ENCODE data around the gene KANSL1L.

The KANSL1L gene

DNA sequence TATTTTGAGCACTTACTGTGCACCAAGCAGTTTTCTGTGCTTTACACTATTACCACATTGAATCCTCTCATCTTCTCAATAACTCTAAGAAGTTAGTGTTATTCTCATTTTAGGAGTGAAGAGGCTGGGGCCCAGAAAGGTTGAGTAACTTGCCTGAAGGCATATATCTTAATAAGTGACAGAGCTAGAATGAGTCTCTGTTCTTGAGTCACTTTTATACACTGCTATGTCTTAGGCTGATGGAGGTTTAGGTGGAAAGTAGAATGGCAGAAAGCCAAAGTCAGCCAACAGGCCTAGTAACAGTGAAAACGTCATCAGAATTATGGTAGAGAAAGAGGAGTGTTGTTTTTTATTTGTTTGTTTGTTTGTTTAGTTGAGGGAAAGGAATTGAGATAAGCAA lies 196.6 kb downstream of the KANSL1L start:
- no peaks in the 10 kb centered on the region for H3K36me3 ChIP-seq (replicated peaks; ENCODE audit: low read depth, low read length)
- H3K9me3 ChIP-seq (ENCODE audit: insufficient read depth, low read length) = no peaks in the 10 kb centered on the region
- no peak overlapping the region for H3K9ac ChIP-seq (ENCODE audit: low read length)
- no peak for TF ChIP-seq EZH2phosphoT487 (IDR thresholded peaks at IDR 0.05; ENCODE audit: low read depth)
- TF ChIP-seq CTCF (IDR thresholded peaks at IDR 0.05; ENCODE audit: low read depth, low read length) = no peak
- H4K20me1 ChIP-seq (ENCODE audit: insufficient read depth, low read length) = no peaks in the 10 kb centered on the region
- no peak overlapping the region for H3K4me3 ChIP-seq (ENCODE audit: low read length)
- H3K27me3 ChIP-seq (ENCODE audit: low read depth, low read length) = 0 out of 2 replicates have a peak, but pooled peaks cover 3% of the 10 kb centered on the region
- H3K79me2 ChIP-seq (ENCODE audit: low read length) = no peaks in the 10 kb centered on the region
- H2AFZ ChIP-seq (ENCODE audit: low read depth, low read length) = no peak overlapping the region
- H3K27ac ChIP-seq (ENCODE audit: low read length) = no peak overlapping the region
- peaks cover 10% of the 10 kb centered on the region; the same call in 1 of the 2 replicates for H3K4me1 ChIP-seq (ENCODE audit: low read length)
- no peak overlapping the region for H3K4me2 ChIP-seq (ENCODE audit: low read length)

GRCh38 chr2:209973328-209973727 lies 197.9 kb downstream of the KANSL1L start:
- no peak overlapping the region for H3K4me3 ChIP-seq (ENCODE audit: low read length)
- TF ChIP-seq CTCF (IDR thresholded peaks at IDR 0.05; ENCODE audit: low read depth, low read length) (no peak), EZH2phosphoT487 (IDR thresholded peaks at IDR 0.05; ENCODE audit: low read depth) (no peak)
- H3K9ac ChIP-seq (ENCODE audit: low read length) = no peak overlapping the region
- H3K9me3 ChIP-seq (ENCODE audit: insufficient read depth, low read length) = no peaks in the 10 kb centered on the region
- no peak overlapping the region for H2AFZ ChIP-seq (ENCODE audit: low read depth, low read length)
- 0 out of 2 replicates have a peak, but pooled peaks cover 3% of the 10 kb centered on the region for H3K27me3 ChIP-seq (ENCODE audit: low read depth, low read length)
- no peak overlapping the region for H3K4me2 ChIP-seq (ENCODE audit: low read length)
- peaks cover 10% of the 10 kb centered on the region; the same call in 1 of the 2 replicates for H3K4me1 ChIP-seq (ENCODE audit: low read length)
- no peak overlapping the region for H3K27ac ChIP-seq (ENCODE audit: low read length)
- H3K79me2 ChIP-seq (ENCODE audit: low read length) = no peaks in the 10 kb centered on the region
- H3K36me3 ChIP-seq (replicated peaks; ENCODE audit: low read depth, low read length) = no peaks in the 10 kb centered on the region
- H4K20me1 ChIP-seq (ENCODE audit: insufficient read depth, low read length) = no peaks in the 10 kb centered on the region
